GM23248 (cell line): ENCODE data around the gene TCF12. TPM values are rescaled to one million over a fixed set of nuclear protein-coding genes. Genes with fewer than 3 reads are reported as not detected.

Experiments used
- DNase-seq: peaks from one replicate; pipeline ENCODE4 v3.0.0-alpha.2; 2015
- H2AFZ ChIP-seq: fragments of 200-600 bp; sonication (generic); 2 replicates; pipeline ENCODE4 v1.6.1; 2016; ENCODE audit warnings: antibody characterized with exemption
- H3F3A ChIP-seq: fragments of 200-600 bp; sonication (generic); 2 replicates; pipeline ENCODE4 v1.6.1; 2016; ENCODE audit warnings: mild to moderate bottlenecking, antibody characterized with exemption, mixed run types; ENCODE audit not compliant: insufficient read depth
- H3K27ac ChIP-seq: fragments of 200-600 bp; sonication (generic); 2 replicates; pipeline ENCODE4 v1.5.1; 2016; ENCODE audit warnings: mild to moderate bottlenecking
- H3K27me3 ChIP-seq: fragments of 200-600 bp; sonication (generic); replicated peaks from 2 replicates; pipeline ENCODE4 v1.6.1; 2016; ENCODE audit warnings: mild to moderate bottlenecking; ENCODE audit not compliant: insufficient read depth
- H3K36me3 ChIP-seq: fragments of 200-600 bp; sonication (generic); 2 replicates; pipeline ENCODE4 v1.6.1; 2016; ENCODE audit warnings: low read depth, mild to moderate bottlenecking
- H3K4me1 ChIP-seq: fragments of 200-600 bp; sonication (generic); 2 replicates; pipeline ENCODE4 v1.6.1; 2016; ENCODE audit warnings: mild to moderate bottlenecking; ENCODE audit not compliant: insufficient read depth
- H3K4me2 ChIP-seq: fragments of 200-600 bp; sonication (generic); one replicate; pipeline ENCODE4 v1.6.1; 2016; ENCODE audit warnings: mild to moderate bottlenecking; ENCODE audit not compliant: unreplicated experiment
- H3K4me3 ChIP-seq: fragments of 200-600 bp; sonication (generic); 2 replicates; pipeline ENCODE4 v1.5.1; 2016; ENCODE audit warnings: mild to moderate bottlenecking
- H3K79me2 ChIP-seq: fragments of 200-600 bp; sonication (generic); 2 replicates; pipeline ENCODE4 v1.6.1; 2016; ENCODE audit warnings: mild to moderate bottlenecking; ENCODE audit not compliant: insufficient read depth
- H3K9ac ChIP-seq: fragments of 200-600 bp; sonication (generic); 2 replicates; pipeline ENCODE4 v1.6.1; 2016; ENCODE audit warnings: mild to moderate bottlenecking
- H3K9me2 ChIP-seq: fragments of 200-600 bp; sonication (generic); 2 replicates; pipeline ENCODE4 v1.6.1; 2016; ENCODE audit warnings: mixed run types, mild to moderate bottlenecking, moderate library complexity; ENCODE audit not compliant: insufficient read depth
- H3K9me3 ChIP-seq: fragments of 200-600 bp; sonication (generic); one replicate; pipeline ENCODE4 v1.6.1; 2017; ENCODE audit warnings: low read depth
- H4K20me1 ChIP-seq: fragments of 200-600 bp; sonication (generic); 2 replicates; pipeline ENCODE4 v1.6.0; 2016; ENCODE audit not compliant: insufficient read depth
- EZH2 ChIP-seq: fragments of 200-600 bp; sonication (generic); IDR thresholded peaks from 2 replicates; pipeline ENCODE4 v1.6.1; 2018; ENCODE audit warnings: antibody characterized with exemption, mild to moderate bottlenecking; ENCODE audit not compliant: insufficient read depth, poor library complexity, severe bottlenecking
- EZH2phosphoT487 ChIP-seq: fragments of 200-600 bp; sonication (generic); IDR thresholded peaks from 2 replicates; pipeline ENCODE4 v1.6.1; 2018; ENCODE audit warnings: antibody characterized with exemption, moderate library complexity, mild to moderate bottlenecking, low read depth; ENCODE audit not compliant: insufficient read depth
- WGBS, 2 experiments: methylation state at CpG; one replicate each; pipeline ENCODE4 v1.1.6; 2015 to 2017; ENCODE audit warnings: low lambda C conversion rate in 2 of 2, low coverage in 1 of 2; ENCODE audit errors: missing lambda C conversion rate in 2 of 2; 5-methylcytosine and 5-hydroxymethylcytosine counted together
- in situ Hi-C: fragments of 300-500 bp; cut with MboI; formaldehyde crosslinking; loops from 2 replicates; pipeline ENCODE4 v1.15.0; 2020
- polyA plus RNA-seq: library from polyadenylated mRNA; unstranded; fragments of >200 nt; fragmentation: Nextera tagmentation; extraction: Ambion mirVana; gene quantifications from 2 replicates; pipeline ENCODE4 v1.2.1, GENCODE V29; 2016
- total RNA-seq: library from RNA; depleted of rRNA; stranded (reverse); fragments of >200 nt; shearing (Covaris generic); gene quantifications from 2 replicates; pipeline ENCODE4 v1.2.3, GENCODE V29; 2014

TCF12 gene
- total and polyA plus RNA-seq, 2 experiments from 2014 or later = 53.6 to 58.6 TPM

DNA sequence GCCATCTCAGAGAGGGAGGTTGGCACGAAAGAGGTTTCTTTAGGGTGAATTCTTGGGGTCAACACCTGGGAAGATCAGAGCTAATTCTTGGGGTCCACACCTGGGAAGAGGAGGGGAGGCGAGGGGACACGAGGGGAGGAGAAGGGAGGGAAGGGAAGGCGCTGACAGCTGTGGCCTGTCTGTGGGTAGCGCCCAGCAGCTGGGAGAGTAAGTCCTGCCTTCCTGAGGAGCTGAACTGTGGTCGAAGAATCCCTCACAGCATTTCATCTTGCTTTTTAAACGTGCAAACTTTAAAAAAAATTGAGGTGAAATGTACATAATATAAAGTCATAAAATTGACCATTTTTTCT lies 394.7 kb downstream of the TCF12 start:
- no peaks in the 10 kb centered on the region for H3K27me3 ChIP-seq
- no peaks in the 10 kb centered on the region for H3K36me3 ChIP-seq
- no peak for DNase-seq
- H3K79me2 ChIP-seq = no peaks in the 10 kb centered on the region
- H2AFZ ChIP-seq = no peak overlapping the region
- H4K20me1 ChIP-seq = no peaks in the 10 kb centered on the region
- H3K9ac ChIP-seq = no peak overlapping the region
- no peaks in the 10 kb centered on the region for H3K9me2 ChIP-seq
- TF ChIP-seq EZH2phosphoT487 = no peak
- no peak for TF ChIP-seq EZH2
- no peak overlapping the region for H3K4me2 ChIP-seq
- no peak overlapping the region for H3K27ac ChIP-seq
- H3K4me3 ChIP-seq = no peak overlapping the region
- 77 to 85% methylated on average over 4 to 7 of the region's 7 CpGs for WGBS, 2 experiments
- H3K4me1 ChIP-seq = no peaks in the 10 kb centered on the region
- in situ Hi-C loops = no loop called here
- no peaks in the 10 kb centered on the region for H3K9me3 ChIP-seq
- no peaks in the 10 kb centered on the region for H3F3A ChIP-seq

DNA sequence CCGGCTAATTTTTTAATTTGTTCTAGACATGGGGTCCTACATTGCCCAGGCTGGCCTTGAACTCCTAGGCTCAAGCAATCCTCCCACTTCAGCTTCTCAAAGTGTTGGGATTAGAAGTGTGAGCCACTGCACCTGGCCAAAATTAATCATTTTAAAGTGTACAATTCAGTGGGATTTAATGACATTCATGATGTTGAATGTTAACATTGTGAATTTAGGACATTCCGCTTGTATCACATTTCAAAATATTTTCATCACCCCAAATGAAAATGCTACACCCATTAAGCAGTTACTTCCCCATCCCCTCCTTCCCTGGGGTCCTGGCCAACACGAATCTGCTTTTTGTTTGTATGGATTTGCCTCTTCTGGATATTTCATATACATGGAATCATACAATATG lies 395.8 kb downstream of the TCF12 start:
- Histone ChIP-seq H3K9ac (no peak overlapping the region), H3F3A (no peaks in the 10 kb centered on the region), H3K79me2 (no peaks in the 10 kb centered on the region), H3K27me3 (no peaks in the 10 kb centered on the region), H3K9me3 (no peaks in the 10 kb centered on the region), H3K36me3 (no peaks in the 10 kb centered on the region), H3K4me1 (no peaks in the 10 kb centered on the region), H2AFZ (no peak overlapping the region), H4K20me1 (no peaks in the 10 kb centered on the region), H3K4me2 (no peak overlapping the region), H3K27ac (no peak overlapping the region), H3K9me2 (no peaks in the 10 kb centered on the region), H3K4me3 (no peak overlapping the region)
- 82 to 91% methylated on average over 3 of the region's 3 CpGs for WGBS, 2 experiments
- in situ Hi-C loops = no loop called here
- TF ChIP-seq EZH2phosphoT487 = no peak
- TF ChIP-seq EZH2 = no peak
- DNase-seq = no peak

DNA sequence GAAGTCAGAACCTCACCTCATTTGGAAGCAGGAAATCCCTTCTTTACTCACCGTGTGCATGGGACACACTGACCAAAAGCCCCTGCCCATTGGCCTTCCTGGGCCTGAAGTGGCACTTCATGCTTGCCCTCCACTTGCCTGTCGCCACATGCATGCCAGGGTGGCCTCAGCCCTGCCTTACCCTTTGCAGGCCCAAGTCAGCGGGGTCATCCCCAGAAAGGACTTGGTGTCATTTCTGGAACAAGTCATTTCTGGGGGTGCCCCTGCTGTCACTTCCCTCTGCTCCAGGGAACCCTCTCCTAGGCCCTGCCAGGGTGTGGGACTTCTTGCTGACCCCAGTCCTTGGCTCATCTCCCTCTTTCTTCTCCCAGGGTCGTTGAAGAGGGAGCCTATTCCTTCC lies 398.0 kb downstream of the TCF12 start:
- Histone ChIP-seq H4K20me1 (no peaks in the 10 kb centered on the region), H3K27ac (no peak overlapping the region), H3F3A (no peaks in the 10 kb centered on the region), H3K27me3 (no peaks in the 10 kb centered on the region), H3K36me3 (no peaks in the 10 kb centered on the region), H3K9me2 (no peaks in the 10 kb centered on the region), H3K9me3 (no peaks in the 10 kb centered on the region), H3K79me2 (no peaks in the 10 kb centered on the region), H3K4me3 (no peak overlapping the region), H3K4me1 (peaks cover 6% of the 10 kb centered on the region), H3K4me2 (no peak overlapping the region), H2AFZ (no peak overlapping the region), H3K9ac (no peak overlapping the region)
- in situ Hi-C loops = no loop called here
- no peak for DNase-seq
- 74 to 75% methylated on average over 4 of the region's 4 CpGs for WGBS, 2 experiments
- TF ChIP-seq EZH2 (no peak), EZH2phosphoT487 (no peak)

DNA sequence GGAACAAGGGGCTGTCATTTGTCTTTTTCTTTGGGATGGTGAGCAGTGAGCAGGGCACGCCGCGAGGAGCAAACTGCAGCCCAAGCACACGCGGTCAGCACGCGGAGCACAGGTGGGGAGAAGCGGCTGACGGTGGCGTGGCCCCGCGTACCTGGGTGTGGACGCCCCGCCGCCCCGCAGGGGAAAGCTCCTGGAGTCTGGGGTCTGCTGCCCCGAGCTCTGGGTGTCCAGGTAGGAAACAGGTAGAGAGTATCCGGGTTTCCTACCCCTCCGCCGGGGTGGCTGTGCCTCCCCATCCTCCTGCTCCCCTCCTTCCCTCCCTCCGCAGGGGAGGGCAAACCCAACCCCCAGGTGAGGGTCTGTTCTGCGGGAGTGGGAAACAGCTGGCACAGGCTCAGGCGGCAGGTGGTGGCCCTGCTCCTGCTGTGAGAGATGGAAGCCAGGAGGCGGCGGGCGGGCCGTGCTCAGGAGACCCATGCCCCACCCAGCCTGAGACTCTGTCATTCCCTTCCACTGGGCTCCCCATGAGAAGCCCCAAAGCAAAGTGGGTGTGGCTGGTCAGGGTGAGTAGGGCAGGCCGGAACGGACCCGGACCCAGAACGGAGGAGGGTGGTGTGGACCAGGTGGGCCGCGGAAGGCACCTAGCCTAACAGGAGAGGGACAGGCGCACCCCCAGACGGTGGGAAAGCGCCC lies 400.9 kb downstream of the TCF12 start:
- H3K36me3 ChIP-seq = no peaks in the 10 kb centered on the region
- no peaks in the 10 kb centered on the region for H4K20me1 ChIP-seq
- H3K4me3 ChIP-seq = no peak overlapping the region
- H3K9me3 ChIP-seq = no peaks in the 10 kb centered on the region
- no peak overlapping the region for H3K4me2 ChIP-seq
- TF ChIP-seq EZH2phosphoT487 (no peak), EZH2 (no peak)
- no peak overlapping the region for H3K27ac ChIP-seq
- no peaks in the 10 kb centered on the region for H3K27me3 ChIP-seq
- H3K9me2 ChIP-seq = no peaks in the 10 kb centered on the region
- in situ Hi-C loops = no loop called here
- H3K9ac ChIP-seq = no peak overlapping the region
- no peaks in the 10 kb centered on the region for H3F3A ChIP-seq
- H2AFZ ChIP-seq = no peak overlapping the region
- H3K4me1 ChIP-seq = peaks cover 6% of the 10 kb centered on the region
- WGBS, 2 experiments = 92% methylated on average over 29 to 36 of the region's 36 CpGs
- H3K79me2 ChIP-seq = no peaks in the 10 kb centered on the region
- DNase-seq = no peak
